IMR-90 (cell line): Measurements from ENCODE around the gene NOP10. TPM values are rescaled to one million over a fixed set of nuclear protein-coding genes. Genes with fewer than 3 reads are reported as not detected.

Experiments
- ATAC-seq: fragments of 200-7000 bp; cut with Tn5 transposase; 2 replicates; pipeline ENCODE4 v1.9.1; 2020; ENCODE audit warnings: low read depth, mild to moderate bottlenecking, moderate library complexity
- BruUV-seq: library from RNA; stranded (reverse); fragments of 400-500 nt; replicated peaks from 2 replicates; lab custom pipeline; 2021; lab: Mats Ljungman, UMichigan
- CTCF ChIA-PET: fragments of 300-600 bp; formaldehyde crosslinking; extraction: SDS; loops from one replicate; lab custom pipeline; 2021; ENCODE audit warnings: antibody characterized with exemption; lab: Yijun Ruan, JAX
- POLR2A ChIA-PET: fragments of 300-600 bp; sonication (Branson Sonifier 250); formaldehyde crosslinking; loops from one replicate; lab custom pipeline; 2022; ENCODE audit warnings: antibody characterized with exemption; ENCODE audit not compliant: unreplicated experiment; lab: Charles Lee
- DNase-seq: peaks from one replicate; pipeline ENCODE4 v3.0.0; 2013
- H2AFZ ChIP-seq: replicated peaks from 2 replicates; pipeline ENCODE3; 2013; ENCODE audit warnings: low read length, mild to moderate bottlenecking; ENCODE audit not compliant: poor library complexity
- H2AK5ac ChIP-seq: 2 replicates; pipeline ENCODE4 v1.6.1; 2013; ENCODE audit warnings: low read depth, low read length, inconsistent platforms
- H2AK9ac ChIP-seq: replicated peaks from 2 replicates; pipeline ENCODE3; 2013; ENCODE audit warnings: mild to moderate bottlenecking, low read depth, low read length, moderate library complexity; ENCODE audit not compliant: poor library complexity
- H2BK120ac ChIP-seq: 2 replicates; pipeline ENCODE4 v1.6.1; 2013; ENCODE audit warnings: low read depth, low read length, inconsistent platforms
- H2BK15ac ChIP-seq: 3 replicates; pipeline ENCODE4 v1.6.1; 2013; ENCODE audit warnings: low read depth, low read length, inconsistent platforms
- H2BK20ac ChIP-seq: 2 replicates; pipeline ENCODE4 v1.6.1; 2013; ENCODE audit warnings: low read depth, mild to moderate bottlenecking, inconsistent platforms, low read length, moderate library complexity
- H2BK5ac ChIP-seq: 2 replicates; pipeline ENCODE4 v1.6.1; 2013; ENCODE audit warnings: mild to moderate bottlenecking, low read depth, low read length, inconsistent platforms; ENCODE audit not compliant: poor library complexity, severe bottlenecking
- H3K14ac ChIP-seq: replicated peaks from 2 replicates; pipeline ENCODE4 v1.6.1; 2013; ENCODE audit warnings: low read depth, low read length, inconsistent platforms
- H3K18ac ChIP-seq: 2 replicates; pipeline ENCODE4 v1.6.1; 2013; ENCODE audit warnings: low read depth, low read length, control low read depth
- H3K23ac ChIP-seq: 2 replicates; pipeline ENCODE4 v1.6.1; 2013; ENCODE audit warnings: low read depth, low read length, inconsistent platforms
- H3K27ac ChIP-seq: 2 replicates; pipeline ENCODE4 v1.5.1; 2013; ENCODE audit warnings: mild to moderate bottlenecking, control low read depth, low read length; ENCODE audit not compliant: insufficient read depth
- H3K27me3 ChIP-seq: 2 replicates; pipeline ENCODE4 v1.6.1; 2013; ENCODE audit warnings: low read length; ENCODE audit not compliant: control insufficient read depth, insufficient read depth
- H3K36me3 ChIP-seq: 2 replicates; pipeline ENCODE4 v1.6.1; 2013; ENCODE audit warnings: low read length, mixed read lengths; ENCODE audit not compliant: control insufficient read depth, insufficient read depth
- H3K4ac ChIP-seq: 2 replicates; pipeline ENCODE4 v1.6.1; 2013; ENCODE audit warnings: low read depth, low read length, inconsistent platforms
- H3K4me1 ChIP-seq: 2 replicates; pipeline ENCODE4 v1.6.1; 2013; ENCODE audit warnings: low read length, mixed read lengths; ENCODE audit not compliant: control insufficient read depth, insufficient read depth
- H3K4me2 ChIP-seq: 2 replicates; pipeline ENCODE4 v1.6.1; 2013; ENCODE audit warnings: low read depth, mild to moderate bottlenecking, control low read depth, low read length, moderate library complexity
- H3K4me3 ChIP-seq: 2 replicates; pipeline ENCODE4 v1.5.1; 2013; ENCODE audit warnings: low read depth, mild to moderate bottlenecking, control low read depth, low read length, moderate library complexity; ENCODE audit not compliant: insufficient read depth
- H3K56ac ChIP-seq: 2 replicates; pipeline ENCODE4 v1.6.1; 2013; ENCODE audit warnings: low read length, inconsistent platforms; ENCODE audit not compliant: insufficient read depth; ENCODE audit errors: extremely low read depth
- H3K79me1 ChIP-seq, 2 experiments: 2 replicates each; pipeline ENCODE4 v1.6.1; 2013; ENCODE audit warnings: low read length in 2 of 2, inconsistent platforms in 1 of 2, low read depth in 1 of 2
- H3K9ac ChIP-seq: 2 replicates; pipeline ENCODE4 v1.6.1; 2013; ENCODE audit warnings: low read depth, low read length, control low read depth
- H3K9me1 ChIP-seq: 2 replicates; pipeline ENCODE4 v1.6.1; 2013; ENCODE audit warnings: low read length, inconsistent platforms; ENCODE audit not compliant: insufficient read depth
- H3K9me3 ChIP-seq: 2 replicates; pipeline ENCODE4 v1.6.1; 2013; ENCODE audit warnings: low read length; ENCODE audit not compliant: control insufficient read depth, insufficient read depth
- H4K20me1 ChIP-seq: 2 replicates; pipeline ENCODE4 v1.6.1; 2013; ENCODE audit warnings: low read length, inconsistent platforms; ENCODE audit not compliant: insufficient read depth
- H4K5ac ChIP-seq: 2 replicates; pipeline ENCODE4 v1.6.1; 2013; ENCODE audit warnings: mild to moderate bottlenecking, low read depth, low read length, control low read depth
- H4K8ac ChIP-seq, 2 experiments: 2 replicates each; pipeline ENCODE4 v1.6.1; 2013; ENCODE audit warnings: low read depth in 2 of 2, low read length in 2 of 2, control low read depth in 1 of 2, inconsistent platforms in 1 of 2
- H4K91ac ChIP-seq: 2 replicates; pipeline ENCODE4 v1.6.1; 2013; ENCODE audit warnings: low read depth, low read length, inconsistent platforms; ENCODE audit not compliant: insufficient read depth
- RCOR1 ChIP-seq: IDR thresholded peaks from 2 replicates; pipeline ENCODE4 v1.6.1; 2012; ENCODE audit warnings: mild to moderate bottlenecking, low read length, improper control_type of control experiment; ENCODE audit not compliant: insufficient replicate concordance
- WGBS, 2 experiments: methylation state at CpG; one replicate each; pipeline versions ENCODE4 v1.1.5 to v1.1.7; 2013; ENCODE audit warnings: missing lambda C conversion rate in 2 of 2; ENCODE audit not compliant: insufficient read length in 1 of 2; ENCODE audit errors: extremely low coverage in 2 of 2; 5-methylcytosine and 5-hydroxymethylcytosine counted together
- dilution Hi-C: fragments of 300-500 bp; cut with HindIII; formaldehyde crosslinking; loops from one replicate; pipeline ENCODE4 v1.14.3; 2018; ENCODE audit warnings: low sequenced_read_pairs; ENCODE audit not compliant: unreplicated experiment
- in situ Hi-C: fragments of 300-500 bp; cut with MboI; formaldehyde crosslinking; loops from 3 replicates; pipeline ENCODE4 v1.14.3; 2019; ENCODE audit warnings: low sequenced_read_pairs, inconsistent platforms, mixed read lengths
- intact Hi-C: fragments of 100-400 bp; cut with micrococcal nuclease; formaldehyde crosslinking; loops from 2 replicates; pipeline ENCODE4 v1.10.0; 2022
- polyA plus RNA-seq, 3 experiments: library from polyadenylated mRNA; depleted of rRNA; stranded (reverse); fragments of >200 nt; gene quantifications; 2 replicates each; pipeline ENCODE4 v1.2.3, GENCODE V29; 2012; ENCODE audit warnings: low replicate concordance in 1 of 3
- total RNA-seq: library from RNA; depleted of rRNA; stranded (reverse); fragments of >200 nt; gene quantifications from 2 replicates; pipeline ENCODE4 v1.2.3, GENCODE V29; 2012

The NOP10 gene
- total and polyA plus RNA-seq, 2 of the 4 experiments (the other 2 are of a cell fraction): 141 to 468 TPM

- CTCF ChIA-PET: no interaction called here
- Histone ChIP-seq H3K56ac (no peak overlapping the region), H3K14ac (no peak overlapping the region), H2AFZ (no peak overlapping the region), H3K79me1 (peaks cover 6 to 7% of the 10 kb centered on the region in 2 experiments; a peak in 2 of 4 replicates), H3K4me3 (no peak overlapping the region), H3K4ac (no peak overlapping the region), H3K18ac (no peak overlapping the region), H2AK5ac (no peak overlapping the region), H3K9me1 (no peaks in the 10 kb centered on the region), H3K9me3 (no peaks in the 10 kb centered on the region), H3K9ac (no peak overlapping the region), H4K8ac (no peak overlapping the region), H2BK5ac (no peak overlapping the region), H4K20me1 (no peaks in the 10 kb centered on the region), H2BK20ac (no peak overlapping the region), H3K27me3 (no peaks in the 10 kb centered on the region), H3K23ac (no peak overlapping the region), H2BK120ac (no peak overlapping the region), H3K4me1 (no peaks in the 10 kb centered on the region), H4K5ac (no peak overlapping the region), H3K4me2 (no peak overlapping the region), H2BK15ac (no peak overlapping the region), H3K36me3 (no peaks in the 10 kb centered on the region), H4K91ac (no peak overlapping the region), H3K27ac (no peak overlapping the region), H2AK9ac (no peak overlapping the region)
- dilution Hi-C loops: no loop called here
- no peak for DNase-seq
- WGBS, 2 experiments: 97% methylated on average over 8 of the region's 10 CpGs; no CpG with 5 or more reads in 1 of the 2 experiments
- no TSS peak for BruUV-seq
- no peak for ATAC-seq
- intact Hi-C loops: no loop called here
- in situ Hi-C loops: no loop called here
- no peak for TF ChIP-seq RCOR1
- POLR2A ChIA-PET: no interaction called here
Measured at GRCh38 chr15:34323217-34323616, 19.7 kb downstream of the NOP10 start.
